Myocyte (in vitro differentiated cells): ENCODE measurements around the gene ZNF160. TPM values are rescaled to one million over a fixed set of nuclear protein-coding genes. Genes with fewer than 3 reads are reported as not detected.
"Not testable (repeated sequence)": the region's sequence is repeated elsewhere in the genome, so short reads cannot be mapped to it uniquely, and the experiment has no call there.

Experiments used
- DNase-seq: peaks from one replicate; pipeline ENCODE4 v3.0.0-alpha.2; 2012; ENCODE audit warnings: low read depth
- total RNA-seq: library from RNA; depleted of rRNA; stranded (reverse); fragments of >200 nt; gene quantifications from 2 replicates; pipeline ENCODE4 v1.2.3, GENCODE V29; 2014

The ZNF160 gene
- total RNA-seq, 1 donor from 2014 or later = 22.1 TPM

DNA sequence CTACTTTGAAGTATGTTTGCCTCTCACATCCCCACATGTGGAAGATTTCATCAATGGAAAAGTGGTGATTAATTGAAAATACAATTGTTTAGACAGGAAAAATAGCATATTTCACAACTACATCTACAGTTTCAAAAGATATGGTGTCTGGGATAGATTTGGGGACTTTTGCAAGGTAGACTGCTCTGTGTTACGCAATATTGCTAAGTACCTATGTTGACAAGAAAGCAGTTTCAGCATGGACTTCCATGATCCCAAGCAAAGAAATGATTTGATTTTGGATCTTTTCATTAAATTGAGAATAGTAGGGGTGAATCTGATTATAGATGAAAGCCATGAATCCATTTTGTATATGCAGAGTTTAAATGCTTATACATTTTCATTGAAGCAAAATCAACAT lies 10.5 kb downstream of the ZNF160 start:
- DNase-seq = no peak

DNA sequence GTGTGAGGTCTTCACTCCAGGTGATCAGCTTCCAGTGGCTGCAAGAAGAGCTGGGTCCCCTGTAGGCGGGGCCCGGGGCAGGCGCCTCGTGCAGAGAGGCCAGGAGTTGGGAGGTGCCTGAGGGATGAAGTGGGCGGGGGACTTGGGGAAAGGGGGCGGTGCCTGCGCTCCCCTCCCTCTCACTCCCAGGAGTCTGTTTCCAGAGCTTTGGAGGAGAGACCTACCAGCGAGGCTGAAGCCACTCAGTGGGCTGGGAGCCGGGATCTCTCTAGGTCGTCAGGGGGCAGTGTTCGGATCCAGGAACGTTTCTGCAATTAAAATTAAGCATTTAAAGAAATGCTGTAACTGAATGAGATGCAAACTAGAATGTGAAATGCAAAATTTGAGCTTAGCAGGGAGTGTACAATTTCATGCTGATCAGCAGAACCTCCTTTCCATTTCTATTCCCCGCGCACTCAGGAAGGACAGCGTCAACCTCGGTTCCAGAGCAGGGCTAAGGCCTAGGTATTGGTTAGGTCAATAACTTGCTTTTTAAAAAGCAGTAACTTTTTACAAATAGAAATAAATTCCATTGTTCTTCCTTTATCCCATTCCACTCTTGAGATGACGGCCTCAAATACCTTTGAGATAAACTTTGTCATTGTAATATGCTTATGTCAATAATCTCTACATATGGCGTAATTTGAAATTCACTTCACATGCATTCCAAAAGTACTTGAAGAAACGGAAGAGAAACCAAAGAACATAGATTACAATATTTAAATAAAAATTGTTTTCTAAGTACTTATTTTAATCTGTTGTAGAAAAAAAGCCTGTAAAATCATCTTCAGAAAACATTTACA lies 11.6 kb downstream of the ZNF160 start:
- no peak for DNase-seq

DNA sequence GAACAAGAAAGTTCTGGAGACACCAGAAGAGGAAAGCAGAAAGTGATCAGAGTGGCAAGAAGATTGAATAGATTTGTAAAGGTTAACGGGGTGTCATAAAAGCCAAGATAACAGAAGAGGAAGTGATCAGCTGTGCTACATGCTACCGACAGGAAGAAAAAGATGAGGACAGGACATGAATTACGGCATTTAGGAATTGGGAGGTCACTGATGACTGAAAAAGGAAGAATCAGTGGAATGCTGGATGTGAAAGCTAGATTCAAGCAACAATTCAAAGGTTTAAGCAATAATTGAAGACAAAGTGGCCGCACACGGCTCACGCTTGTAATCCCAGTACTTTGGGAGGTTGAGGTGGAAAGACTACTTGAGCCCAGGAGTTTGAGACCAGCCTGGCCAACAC lies 15.1 kb downstream of the ZNF160 start:
- DNase-seq = no peak

DNA sequence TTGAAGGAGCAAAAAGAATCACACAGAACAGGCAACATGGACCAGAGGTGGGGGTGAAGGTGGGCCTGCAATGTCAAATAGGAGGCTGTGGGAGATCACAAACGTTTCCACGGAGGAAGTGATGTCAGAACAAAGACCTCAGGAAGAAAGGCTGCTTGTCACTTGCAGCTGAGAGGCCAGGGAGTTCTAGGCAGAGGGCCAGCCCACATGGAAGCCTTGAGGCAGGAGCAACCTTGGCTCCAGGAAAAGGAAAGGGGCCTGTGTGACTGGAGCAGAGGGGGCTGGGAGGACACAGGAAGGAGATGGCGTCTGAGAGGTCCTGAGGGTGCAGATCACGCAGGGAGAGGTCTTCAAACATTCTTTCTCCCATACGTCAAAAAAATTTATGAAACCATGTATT lies 16.3 kb downstream of the ZNF160 start:
- DNase-seq = no peak

- DNase-seq = no peak
Observed at GRCh38 chr19:53085496-53085895, 17.7 kb downstream of the ZNF160 start.

DNA sequence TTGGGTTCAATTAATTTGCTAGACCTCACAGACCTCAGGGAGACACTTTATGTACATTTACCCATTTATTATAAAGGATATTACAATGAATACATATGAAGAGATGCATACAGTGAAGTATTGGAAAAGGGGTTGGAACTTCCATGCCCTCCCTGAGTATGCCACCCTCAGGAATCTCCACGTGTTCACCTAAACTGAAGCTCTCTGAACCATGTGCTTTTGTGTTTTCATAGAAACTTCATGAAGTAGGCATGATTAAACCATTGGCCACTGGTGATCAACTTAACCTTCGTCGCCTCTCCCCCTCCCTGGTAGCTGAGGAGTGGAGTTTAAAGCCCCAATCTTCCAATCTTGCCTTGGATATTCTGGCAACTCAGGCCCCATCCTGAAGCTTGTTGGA lies 20.3 kb downstream of the ZNF160 start:
- DNase-seq = no peak

GRCh38 chr19:53079313-53079924 lies 23.8 kb downstream of the ZNF160 start:
- no peak for DNase-seq

DNA sequence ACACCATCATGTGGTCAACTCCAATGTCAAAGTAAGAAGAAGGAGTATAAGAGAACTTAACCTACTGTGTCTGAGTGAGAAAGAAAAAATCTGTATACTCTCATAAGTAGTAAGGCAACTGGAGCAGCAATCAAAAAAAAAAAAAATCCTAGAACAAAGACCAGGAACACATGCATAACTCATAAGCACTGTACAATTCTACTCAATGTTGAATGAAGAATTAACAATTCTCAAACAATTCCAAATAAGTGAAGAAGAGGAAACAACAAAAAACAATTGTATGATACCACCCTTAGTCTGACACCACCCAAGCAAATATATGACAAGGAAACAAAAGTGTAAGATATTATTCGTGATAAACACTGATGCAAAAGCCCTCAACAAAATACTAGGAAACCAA lies 24.6 kb downstream of the ZNF160 start:
- DNase-seq = no peak

DNA sequence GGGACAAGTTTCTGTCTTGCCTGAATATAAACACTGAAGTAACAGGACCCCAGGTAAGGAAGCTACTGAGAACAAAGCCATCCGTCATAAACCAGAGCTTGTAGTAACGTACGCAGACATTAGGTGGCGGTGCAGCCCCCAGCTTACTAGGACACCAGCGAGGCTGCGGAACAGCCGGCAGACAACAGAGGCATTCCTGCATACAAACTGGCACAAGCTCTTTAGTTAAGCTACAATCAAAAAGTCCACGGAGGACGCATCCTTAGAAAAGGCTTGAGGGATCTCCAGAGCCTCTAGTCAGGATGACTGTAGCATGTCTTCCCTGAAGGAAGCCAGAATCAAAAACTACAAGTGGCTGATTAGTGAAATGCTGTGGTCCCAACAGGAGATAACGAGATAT lies 26.2 kb downstream of the ZNF160 start:
- no peak for DNase-seq

DNA sequence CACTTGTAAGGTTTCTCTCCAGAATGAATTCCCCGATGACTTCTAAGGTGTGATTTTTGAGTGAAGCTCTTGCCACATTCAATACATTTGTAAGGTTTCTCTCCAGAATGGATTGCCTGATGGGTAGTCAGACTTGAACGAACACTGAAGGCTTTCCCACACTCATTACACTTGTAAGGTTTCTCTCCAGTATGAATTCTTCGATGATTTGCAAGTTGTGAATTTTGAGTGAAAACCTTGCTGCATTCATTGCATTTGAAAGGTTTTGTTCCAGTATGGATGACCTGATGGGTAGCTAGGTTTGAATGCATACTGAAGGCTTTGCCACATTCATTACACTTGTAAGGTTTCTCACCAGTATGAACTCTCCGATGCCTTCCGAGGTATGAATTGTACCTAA lies 34.4 kb downstream of the ZNF160 start:
- no peak for DNase-seq

- DNase-seq = no peak
Observed at GRCh38 chr19:53068199-53068598, 35.0 kb downstream of the ZNF160 start.

GRCh38 chr19:53057904-53058580 lies 45.2 kb downstream of the ZNF160 start:
- DNase-seq = no peak

GRCh38 chr19:53055117-53055516 lies 48.1 kb downstream of the ZNF160 start:
- no peak for DNase-seq

DNA sequence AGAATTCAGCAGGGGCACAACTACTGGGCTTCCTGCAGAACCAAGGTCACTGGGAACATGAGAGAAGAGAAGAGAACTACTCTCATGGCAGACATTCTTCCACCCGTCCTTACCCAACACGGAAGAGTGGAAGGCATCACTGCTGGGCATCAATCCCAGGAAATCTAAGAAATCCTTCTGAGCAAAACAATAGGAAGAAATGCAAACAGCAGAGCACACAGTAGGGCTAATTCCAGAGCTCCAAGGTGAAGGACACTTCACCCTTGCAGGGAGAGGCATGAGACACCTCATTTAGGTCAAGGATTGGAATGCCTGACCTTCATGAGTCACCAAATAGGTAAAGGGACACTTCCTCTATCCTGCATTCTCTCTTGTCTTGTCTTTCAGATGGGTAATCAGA lies 55.8 kb downstream of the ZNF160 start:
- DNase-seq = no peak

GRCh38 chr19:53045536-53045935 lies 57.7 kb downstream of the ZNF160 start:
- no peak for DNase-seq

GRCh38 chr19:53041366-53041765 lies 61.9 kb downstream of the ZNF160 start:
- no peak for DNase-seq

DNA sequence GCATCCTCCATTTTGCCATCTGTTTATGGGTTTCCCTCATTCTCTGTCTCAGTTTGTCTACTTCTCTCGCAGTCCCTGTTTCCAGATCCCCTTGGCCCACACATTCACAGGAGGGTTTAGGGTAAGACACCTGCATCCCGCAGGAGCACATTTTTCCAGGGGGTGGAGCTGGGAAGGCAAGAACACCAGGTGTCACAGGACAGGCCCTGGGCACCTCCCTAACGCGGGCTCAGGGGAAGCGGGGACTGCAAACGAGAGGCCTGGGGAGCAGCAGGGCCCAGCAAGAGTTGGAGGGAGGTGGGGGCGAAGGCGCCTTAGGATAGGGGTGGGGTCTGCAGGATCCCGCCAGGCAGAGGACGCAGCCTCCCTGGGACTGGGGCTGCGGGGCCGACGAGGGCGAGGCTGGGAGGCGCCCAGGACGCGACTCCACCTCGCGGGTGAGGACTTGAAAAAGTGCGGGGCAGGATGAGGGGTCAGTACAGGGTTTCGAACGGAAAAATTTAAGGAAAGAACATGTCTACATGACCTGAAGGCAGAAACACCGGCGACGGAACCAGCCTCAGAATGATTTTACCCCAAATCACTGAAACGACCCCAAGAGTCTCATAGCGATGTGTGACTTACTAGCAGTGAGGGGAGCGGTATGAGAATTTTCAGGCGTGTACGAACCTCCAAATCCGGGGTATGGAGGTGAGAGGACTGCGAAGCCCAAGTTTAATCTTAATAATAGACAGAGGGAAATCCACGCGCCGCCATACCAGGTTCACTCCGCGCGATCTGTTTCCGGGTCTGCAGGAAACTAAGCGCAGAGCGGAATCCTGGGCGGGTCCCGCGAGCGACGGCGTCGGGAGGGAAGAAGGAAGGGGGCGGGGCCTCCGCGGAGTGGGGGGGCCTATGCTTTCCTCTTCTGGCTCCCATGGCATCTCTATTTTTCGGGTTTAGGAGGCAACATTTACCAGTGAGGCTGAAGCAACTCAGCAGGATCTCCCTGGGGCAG lies 65.8 kb downstream of the ZNF160 start:
- DNase-seq = peak; percentile 71

DNA sequence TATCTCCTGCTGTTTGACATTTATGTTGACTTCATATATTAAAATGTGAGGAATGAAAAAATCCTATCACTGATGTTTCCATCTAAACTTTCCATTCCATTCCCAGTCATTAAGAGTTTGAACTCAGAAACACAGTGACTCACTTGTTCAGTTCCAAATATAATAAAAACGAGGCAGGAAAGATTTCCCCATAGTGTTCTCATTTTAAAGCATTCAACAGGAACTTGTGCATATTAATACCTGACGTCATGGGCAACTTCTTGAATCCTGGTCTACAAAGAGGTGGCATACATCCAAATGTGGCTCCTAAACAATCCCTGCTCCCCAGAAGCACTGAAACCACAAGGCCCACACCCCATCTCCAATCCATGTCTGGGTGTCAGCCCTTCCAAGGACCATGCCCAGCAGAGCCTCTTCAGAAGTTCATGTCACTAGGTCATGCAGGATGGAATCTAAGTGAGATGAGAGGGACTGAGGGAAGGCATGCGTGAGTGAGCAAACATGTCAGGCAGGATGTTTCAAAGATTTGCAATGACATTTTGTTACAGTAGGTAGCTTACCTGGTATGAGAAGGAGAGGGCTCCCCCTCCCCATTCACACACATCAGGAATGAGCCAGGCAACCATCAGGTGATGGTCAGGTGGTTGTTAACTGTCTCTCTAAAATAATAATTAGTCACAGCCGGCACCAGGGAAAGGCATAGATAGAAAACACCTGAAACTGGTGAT lies 68.1 kb downstream of the ZNF160 start:
- no peak for DNase-seq

- DNase-seq = no peak
Observed at GRCh38 chr19:53034054-53034453, 69.2 kb downstream of the ZNF160 start.

GRCh38 chr19:53028306-53028705 lies 74.9 kb downstream of the ZNF160 start:
- not testable (repeated sequence) for DNase-seq
